HEK293 (cell line): ENCODE measurements around the gene ITGA11.

Experiments used
- CTCF ChIP-seq: fragments of 450-650 bp; formaldehyde crosslinking; IDR thresholded peaks from 2 replicates; pipeline ENCODE4 v1.5.1; 2016; ENCODE audit warnings: missing biosample characterization, missing genetic modification characterization
- ZNF555 ChIP-seq: fragments of 450-650 bp; formaldehyde crosslinking; conservative IDR thresholded peaks from 2 replicates; pipeline ENCODE4 v1.5.1; 2017; ENCODE audit warnings: missing biosample characterization, mild to moderate bottlenecking, missing genetic modification characterization, inconsistent platforms

DNA sequence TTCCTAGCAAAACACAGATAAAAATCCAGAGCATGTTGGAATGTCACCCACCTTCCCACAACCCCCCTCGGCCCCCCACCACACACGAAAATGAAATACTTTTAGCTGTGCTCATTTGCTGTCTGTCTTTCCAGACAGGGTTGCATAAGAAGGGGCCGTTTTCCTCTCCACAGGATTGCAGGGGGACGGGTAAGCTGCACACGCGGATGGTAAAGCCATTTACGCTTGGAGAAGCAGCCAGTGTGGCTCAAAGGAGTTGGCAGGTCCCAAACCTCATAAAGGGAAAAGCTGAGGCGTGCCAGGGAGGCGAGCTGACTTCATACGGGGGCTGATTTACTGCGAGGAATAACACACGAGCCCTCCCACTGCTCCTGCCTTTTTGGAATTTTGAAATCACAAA, 47.4 kb upstream of the ITGA11 start:
- TF ChIP-seq CTCF (tag by site-specific recombination), result no peak
- no peak for TF ChIP-seq ZNF555 (tag by site-specific recombination)
